Glomerular endothelial cell (primary cell): ENCODE measurements around the gene ACOT9. TPM values are rescaled to one million over a fixed set of nuclear protein-coding genes. Genes with fewer than 3 reads are reported as not detected.
A peak's percentile ranks its signal among the peaks of the same experiment; 100 is the strongest.
"Not testable (repeated sequence)": the region's sequence is repeated elsewhere in the genome, so short reads cannot be mapped to it uniquely, and the experiment has no call there.

Source experiments
- DNase-seq: peaks from one replicate; pipeline ENCODE4 v3.0.0-alpha.2; 2011; ENCODE audit warnings: low read depth, low spot score; ENCODE audit errors: extremely low read depth
- total RNA-seq: library from RNA; depleted of rRNA; stranded (reverse); fragments of >200 nt; gene quantifications from 2 replicates; pipeline ENCODE4 v1.2.3, GENCODE V29; 2015

ACOT9 gene, protein sequence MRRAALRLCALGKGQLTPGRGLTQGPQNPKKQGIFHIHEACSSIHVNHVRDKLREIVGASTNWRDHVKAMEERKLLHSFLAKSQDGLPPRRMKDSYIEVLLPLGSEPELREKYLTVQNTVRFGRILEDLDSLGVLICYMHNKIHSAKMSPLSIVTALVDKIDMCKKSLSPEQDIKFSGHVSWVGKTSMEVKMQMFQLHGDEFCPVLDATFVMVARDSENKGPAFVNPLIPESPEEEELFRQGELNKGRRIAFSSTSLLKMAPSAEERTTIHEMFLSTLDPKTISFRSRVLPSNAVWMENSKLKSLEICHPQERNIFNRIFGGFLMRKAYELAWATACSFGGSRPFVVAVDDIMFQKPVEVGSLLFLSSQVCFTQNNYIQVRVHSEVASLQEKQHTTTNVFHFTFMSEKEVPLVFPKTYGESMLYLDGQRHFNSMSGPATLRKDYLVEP
- 64.1 and 90.7 TPM in 2 replicates for total RNA-seq

DNA sequence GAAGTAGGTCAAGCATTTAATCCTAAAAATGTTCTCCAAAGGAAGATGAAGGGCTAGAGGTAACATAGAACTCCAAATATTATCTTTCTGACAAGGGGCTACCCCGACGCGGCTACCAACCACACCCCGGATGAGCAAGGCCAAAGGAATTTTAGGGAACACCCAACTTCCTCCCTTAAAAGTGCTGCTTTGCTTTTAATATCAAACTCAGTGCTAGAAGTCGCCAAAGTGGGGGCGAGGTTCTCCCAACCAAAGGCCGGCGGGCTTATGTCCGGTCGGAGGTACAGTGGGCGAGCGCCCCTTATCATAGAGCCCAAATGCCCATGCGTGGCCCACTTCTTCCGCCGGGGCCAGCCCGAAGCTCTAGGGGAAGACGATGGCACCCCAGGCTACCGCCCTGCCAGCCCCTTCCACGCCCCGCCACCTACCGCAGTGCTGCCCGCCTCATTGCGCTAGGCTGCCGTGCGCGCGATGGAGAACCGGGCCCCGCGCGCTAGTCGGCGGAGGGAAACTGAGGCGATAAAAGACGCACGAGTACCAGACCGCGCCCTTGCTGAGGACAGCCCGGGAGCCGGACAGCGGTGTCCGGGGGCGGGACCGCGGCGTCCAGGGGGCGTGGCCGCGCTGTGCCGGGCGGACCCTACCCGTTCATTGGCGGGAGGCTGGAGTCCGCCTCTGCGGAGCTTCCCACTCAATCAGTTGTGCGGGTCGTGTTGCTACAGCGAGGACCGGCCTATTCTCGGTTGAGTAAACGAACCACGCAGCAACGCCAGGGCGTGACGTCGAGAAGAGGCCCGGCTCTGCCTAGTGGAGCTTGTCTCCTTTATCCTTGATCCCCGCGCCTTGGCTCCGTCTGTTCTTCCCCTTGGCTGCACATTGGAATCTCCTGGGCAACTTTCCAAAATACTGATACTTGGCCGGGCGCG lies at the start of gene ACOT9:
TSS of gene ACOT9 (minus strand) at position 580 of the 926 bp plus-strand sequence. CDS start at position 448, 132 bp downstream.
- peak; percentile 54 for DNase-seq

DNA sequence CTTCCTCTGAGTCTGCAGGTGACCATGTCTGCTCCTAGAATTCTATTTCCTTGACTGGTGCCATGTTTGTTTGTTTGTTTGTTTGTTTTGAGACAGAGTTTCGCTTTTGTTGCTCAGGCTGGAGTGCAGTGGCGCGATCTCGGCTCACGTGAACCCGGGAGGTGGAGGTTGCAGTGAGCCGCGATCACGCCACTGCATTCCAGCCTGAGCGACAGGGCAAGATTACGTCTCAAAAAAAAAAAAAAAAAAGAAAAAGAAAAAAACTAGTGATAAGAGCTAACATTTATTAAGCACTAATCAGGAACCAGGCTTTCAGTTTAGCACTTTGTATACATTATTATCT lies 47.0 kb upstream of the ACOT9 start:
- no peak for DNase-seq

DNA sequence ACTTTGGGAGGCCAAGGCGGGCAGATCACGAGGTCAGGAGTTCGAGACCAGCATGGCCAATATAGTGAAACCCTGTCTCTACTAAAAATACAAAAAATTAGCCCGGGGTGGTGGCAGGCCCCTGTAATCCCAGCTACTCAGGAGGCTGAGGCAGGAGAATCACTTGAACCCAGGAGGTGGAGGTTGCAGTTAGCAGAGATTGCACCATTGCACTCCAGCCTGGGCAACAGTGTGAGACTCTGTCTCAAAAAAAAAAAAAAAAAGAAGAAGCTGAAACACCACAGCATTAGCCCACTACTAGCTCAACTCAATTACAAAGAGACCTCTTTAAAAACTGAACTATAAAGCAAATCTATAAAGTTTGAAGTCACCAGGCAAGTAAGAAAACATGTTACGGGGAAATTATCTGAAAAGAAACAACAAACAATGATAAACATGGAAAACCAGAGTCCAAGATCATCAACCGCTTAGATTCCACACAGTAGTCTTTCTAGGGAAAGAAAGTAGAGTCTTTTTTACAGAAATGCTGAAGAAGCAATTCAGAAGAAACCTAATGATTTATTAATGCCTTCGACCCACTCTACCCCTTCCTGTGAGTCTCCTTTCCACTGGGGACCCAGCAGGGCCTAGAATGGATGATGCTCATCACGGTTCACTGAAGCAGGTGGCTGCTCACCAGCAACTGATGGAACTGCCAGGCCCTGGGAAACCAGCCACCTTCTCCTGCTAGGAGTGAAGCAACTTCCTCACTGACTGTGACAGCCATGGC lies 46.5 kb upstream of the ACOT9 start:
- DNase-seq = no peak

DNA sequence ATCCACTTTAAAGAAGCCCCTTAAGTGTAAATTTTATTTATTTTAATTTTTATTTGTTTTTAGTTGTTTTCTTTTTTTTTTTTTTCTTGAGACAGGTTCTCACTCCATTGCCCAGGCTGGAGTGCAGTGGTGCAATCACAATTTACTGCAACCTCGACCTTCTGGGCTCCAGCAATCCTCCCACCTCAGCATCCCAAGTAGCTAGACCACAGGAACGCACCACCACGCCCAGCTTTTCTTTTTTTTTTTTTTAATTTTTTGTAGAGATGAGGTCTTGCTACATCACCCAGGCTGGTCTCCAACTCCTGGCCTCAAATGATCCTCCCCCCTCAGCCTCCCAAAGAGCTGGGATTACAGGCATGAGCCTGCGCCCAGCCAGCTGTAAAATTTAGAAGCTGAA lies 45.9 kb upstream of the ACOT9 start:
- DNase-seq = no peak

DNA sequence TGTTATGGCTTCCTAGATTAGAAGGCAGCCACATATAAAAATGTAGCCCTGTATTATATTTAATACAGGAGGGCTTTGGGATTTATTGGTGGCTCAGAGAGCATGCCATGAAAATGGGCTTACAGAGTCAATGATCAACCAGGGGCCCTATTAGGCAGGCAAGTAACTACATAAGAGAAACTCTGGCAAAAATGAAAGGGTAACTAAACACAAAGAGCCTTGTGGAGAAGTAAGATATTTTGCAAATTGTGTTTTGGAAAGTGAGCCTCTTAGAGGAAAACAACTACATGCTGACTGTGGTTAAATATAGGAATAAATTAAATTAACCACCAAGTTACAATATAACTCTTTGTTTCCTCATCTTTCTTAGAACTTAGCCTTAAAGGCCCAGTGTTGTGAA lies 45.4 kb upstream of the ACOT9 start:
- no peak for DNase-seq

DNA sequence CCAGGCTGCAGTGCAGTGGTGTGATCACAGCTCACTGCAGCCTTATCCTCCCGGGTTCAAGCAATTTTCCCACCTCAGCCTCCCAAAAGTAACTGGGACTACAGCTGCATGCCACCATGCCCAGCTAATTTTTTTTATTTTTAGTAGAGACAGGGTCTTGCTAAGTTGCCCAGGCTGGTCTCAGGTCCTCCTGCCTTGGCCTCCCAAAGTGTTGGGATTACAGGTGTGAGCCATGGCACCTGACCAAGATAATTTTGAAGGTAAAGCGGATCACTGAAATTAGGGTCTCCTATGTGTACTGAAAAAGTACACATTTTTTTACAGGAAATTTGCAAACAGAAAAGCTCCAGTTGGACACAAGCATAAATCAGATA lies 44.7 kb upstream of the ACOT9 start:
- DNase-seq = no peak

DNA sequence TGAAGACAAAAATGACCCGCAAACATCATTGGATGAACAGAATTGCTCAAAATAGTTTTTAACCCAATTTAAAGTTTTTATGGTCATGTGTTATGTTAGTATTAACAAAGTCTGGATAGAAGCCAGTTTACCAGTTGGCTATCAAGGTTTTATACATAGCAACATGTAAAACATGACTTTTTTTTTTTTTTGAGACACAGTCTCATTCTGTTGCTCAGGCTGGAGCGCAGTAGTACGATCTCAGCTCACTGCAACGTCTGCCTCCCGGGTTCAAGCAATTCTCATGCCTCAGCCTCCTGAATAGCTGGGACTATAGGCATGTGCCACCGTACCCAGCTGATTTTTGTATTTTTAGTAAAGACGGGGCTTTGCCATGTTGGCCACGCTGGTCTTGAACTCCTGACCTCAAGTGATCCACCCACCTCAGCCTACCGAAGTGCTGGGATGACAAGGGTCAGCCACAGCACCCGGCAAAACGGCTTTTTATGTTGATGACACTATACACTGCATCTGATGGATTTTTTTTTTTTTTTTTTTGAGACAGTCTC lies 43.3 kb upstream of the ACOT9 start:
- DNase-seq = no peak

DNA sequence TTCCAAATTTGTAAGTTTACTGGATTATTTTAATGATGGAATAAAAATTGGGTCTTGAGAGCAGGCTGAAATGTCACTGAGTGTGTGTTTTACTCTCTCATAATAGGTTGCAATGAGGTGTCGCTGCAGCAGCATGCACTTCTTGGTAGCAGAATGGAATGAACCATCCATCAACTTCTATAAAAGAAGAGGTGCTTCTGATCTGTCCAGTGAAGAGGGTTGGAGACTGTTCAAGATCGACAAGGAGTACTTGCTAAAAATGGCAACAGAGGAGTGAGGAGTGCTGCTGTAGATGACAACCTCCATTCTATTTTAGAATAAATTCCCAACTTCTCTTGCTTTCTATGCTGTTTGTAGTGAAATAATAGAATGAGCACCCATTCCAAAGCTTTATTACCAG lies 42.5 kb upstream of the ACOT9 start:
- DNase-seq = no peak

DNA sequence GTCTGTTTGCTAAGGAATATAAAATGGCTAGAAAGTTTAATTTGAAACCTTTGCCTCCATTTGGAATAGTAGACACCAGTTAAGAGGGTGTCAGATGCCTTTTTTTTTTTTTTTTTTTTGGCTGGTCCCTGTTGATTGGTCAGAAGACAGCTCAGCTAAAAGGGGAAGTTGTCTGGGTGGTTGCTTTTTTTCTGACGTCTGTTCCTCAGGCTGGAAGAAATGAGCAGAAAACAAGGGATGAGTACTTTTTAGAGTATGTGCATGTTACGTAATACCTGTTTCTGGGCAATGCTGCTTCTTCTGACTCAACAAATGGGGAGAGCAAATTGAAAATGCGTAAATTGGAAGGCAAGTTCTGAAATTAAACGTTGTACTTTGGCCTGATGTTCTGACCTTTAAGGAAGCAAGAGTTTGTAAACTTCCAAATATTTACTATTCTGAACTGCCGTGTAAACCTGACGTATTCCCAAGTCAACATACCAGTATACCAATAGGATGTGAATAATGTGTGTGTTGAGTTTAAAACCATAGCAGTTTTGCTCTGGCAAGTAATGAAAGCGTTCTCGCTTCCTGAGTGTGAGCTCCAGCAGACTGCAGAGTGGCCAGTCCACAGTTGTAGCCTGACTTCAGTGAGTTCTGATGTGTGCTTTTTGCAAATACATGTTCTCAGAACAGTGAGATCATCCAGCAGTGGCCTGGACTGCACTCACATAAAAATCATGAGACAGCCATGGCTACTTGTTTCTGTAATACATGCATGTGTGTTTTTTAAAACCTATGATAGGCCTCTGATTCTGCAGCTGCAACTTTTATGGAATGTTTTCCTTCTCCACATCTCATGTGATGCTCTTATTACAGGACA lies 41.6 kb upstream of the ACOT9 start:
- no peak for DNase-seq

DNA sequence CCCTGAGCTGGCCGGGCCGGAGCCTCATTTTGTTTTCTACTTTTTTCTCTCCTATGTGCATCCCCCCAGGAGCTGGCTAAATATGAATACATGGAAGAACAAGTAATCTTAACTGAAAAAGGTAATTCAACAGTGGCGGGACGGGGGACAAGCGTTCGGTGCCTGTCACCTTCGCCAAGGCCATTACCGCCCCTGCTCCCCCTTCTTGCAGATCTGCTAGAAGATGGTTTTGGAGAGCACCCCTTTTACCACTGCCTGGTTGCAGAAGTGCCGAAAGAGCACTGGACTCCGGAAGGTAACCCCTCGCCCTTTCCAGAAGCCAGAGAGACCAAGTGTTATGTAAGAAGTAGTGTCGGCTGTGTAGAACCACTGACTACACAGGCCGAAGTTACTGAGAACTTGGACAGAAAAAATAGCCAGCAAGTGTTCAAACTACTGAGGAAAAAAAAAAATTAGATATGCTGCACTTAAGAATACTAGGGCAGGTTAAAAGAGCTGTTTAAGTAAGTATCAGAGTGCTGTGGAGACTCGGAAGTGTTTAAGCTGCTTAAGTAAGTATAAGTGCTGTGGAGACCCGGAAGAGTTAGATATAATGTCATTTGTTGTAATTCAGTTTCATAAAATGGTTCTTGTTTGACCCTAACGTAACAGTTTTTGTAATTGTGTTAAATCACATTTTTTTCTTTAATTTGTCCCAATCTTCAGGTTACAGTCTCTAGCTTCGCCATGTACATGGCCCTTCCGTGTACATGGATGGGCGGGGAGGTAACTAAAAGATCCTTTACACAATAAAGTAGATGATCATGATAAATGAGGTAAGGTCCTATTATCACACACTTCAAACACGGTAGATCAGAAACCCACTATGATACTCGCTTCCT lies 40.8 kb upstream of the ACOT9 start:
- no peak for DNase-seq

DNA sequence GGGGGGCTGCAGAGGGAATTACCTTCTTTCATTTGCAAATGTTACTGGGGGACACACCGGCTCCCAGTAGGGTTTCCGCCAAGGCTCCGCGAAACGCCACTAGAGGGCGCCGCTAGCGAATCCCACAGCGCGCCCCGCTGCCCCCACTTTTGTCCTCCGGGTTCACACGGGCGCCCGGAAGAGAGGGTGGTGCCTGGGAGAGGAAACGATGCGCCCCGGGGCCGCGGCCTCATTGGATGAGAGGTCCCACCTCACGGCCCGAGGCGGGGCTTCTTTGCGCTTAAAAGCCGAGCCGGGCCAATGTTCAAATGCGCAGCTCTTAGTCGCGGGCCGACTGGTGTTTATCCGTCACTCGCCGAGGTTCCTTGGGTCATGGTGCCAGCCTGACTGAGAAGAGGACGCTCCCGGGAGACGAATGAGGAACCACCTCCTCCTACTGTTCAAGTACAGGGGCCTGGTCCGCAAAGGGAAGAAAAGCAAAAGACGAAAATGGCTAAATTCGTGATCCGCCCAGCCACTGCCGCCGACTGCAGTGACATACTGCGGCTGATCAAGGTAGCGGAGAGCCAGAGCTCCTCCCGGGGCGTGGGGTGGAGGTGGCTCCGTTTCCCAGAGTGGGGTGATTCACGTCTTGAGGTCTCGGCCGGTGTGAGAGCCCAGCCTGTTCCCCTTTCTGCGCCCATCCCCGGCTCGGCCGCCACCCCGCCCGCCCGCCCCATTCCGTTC lies 40.0 kb upstream of the ACOT9 start, which contains the start of gene SAT1:
TSS of gene SAT1 (plus strand) at position 311 of the 726 bp plus-strand sequence. CDS start at position 490, 179 bp downstream.
- no peak for DNase-seq

DNA sequence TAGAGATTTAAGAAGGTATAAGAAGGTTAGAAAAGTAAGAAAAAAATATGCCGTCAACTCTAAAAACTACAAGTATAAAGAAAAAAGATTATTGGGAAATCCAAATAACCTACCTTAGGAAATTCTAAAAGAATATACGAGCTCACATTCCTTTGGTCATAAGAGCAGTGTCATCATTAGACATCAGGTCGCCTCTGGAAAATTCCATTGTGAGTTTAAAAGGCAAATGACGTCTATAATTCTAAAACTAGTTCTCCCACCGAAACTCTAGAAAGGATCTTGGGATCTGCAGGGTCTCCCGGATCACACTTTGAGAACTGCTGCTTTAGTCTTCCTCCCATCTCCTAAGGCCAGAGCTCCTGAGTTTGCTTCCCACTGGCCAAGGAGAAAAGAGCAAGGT lies 39.4 kb upstream of the ACOT9 start:
- DNase-seq = no peak

DNA sequence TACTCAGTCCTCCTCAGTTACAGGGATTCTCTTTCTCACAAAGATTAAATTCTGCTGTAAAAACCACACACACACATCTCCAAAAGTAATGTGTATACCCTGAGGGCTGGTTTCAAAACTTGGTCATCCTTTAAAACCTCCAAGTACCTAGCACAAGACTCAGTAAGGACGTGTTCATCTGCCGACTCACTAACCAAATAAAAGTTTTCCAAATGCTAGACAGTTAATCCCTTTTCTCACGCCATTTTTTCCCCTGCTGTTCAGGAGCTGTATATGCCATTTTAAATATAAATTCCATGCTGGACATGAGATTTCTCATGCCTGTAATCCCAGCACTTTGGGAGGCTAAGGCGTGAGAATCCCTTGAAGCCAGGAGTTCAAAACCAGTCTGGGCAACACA lies 35.9 kb upstream of the ACOT9 start:
- DNase-seq = no peak

DNA sequence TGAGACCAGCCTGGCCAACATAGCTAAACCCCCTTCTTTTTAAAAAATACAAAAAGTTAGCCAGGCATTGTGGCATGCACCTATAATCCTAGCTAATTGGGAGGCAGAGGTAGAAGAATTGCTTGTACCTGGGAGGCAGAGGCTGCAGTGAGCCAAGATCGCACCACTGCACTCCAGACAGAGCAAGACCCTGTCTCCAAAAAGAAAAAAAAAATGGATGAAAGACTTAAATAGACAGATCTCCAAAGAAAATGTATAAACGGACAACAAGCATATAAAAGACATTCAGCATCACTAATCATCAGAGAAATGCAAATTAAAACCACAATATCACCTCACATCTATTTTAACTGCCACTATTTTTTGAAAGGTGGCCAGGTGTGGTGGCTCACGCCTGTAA lies 33.3 kb upstream of the ACOT9 start:
- no peak for DNase-seq

DNA sequence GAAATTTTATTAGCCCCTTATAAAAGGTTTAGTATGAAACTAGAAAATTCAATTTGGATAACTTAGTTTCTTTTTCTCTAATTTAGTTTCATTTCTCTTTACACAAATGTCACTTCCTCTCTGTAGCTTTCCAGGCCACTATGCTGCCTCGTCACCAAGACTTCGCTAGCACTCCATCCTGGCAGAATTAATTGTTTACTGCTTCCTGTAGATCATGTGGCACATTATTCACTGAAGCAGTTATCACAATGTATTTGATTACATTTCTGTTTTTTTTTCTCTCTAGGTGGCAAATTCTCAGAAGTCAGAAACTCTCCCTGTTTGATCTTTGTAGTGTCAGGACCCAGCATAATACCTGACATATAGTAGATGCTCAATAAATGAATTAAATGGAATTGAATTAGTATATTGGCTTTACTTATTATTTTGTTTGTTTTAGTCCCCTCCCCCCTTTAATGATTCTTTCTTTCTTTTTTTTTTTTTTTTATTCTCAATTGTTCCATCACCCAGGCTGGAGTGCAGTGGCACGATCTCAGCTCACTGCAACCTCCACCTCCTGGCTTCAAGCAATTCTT lies 30.6 kb upstream of the ACOT9 start:
- DNase-seq = no peak

DNA sequence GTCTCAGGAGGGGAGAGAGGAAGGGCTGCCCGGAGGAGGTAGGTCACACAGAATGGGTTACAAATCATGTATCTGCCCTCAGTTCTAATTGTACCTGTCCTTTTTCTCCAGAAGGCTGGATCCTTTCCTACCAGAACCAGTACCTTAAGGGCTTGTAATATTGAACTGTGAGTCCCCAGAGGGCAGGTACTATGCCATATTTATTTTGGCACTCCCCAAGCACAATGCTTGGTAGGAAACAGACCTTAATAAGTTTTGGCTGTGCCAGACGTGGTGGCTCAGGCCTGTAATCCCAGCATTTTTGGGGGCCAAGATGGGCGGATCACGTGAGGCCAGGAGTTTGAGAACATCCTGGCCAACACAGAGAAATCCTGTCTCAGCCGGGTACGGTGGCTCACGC lies 28.0 kb upstream of the ACOT9 start:
- not testable (repeated sequence) for DNase-seq

DNA sequence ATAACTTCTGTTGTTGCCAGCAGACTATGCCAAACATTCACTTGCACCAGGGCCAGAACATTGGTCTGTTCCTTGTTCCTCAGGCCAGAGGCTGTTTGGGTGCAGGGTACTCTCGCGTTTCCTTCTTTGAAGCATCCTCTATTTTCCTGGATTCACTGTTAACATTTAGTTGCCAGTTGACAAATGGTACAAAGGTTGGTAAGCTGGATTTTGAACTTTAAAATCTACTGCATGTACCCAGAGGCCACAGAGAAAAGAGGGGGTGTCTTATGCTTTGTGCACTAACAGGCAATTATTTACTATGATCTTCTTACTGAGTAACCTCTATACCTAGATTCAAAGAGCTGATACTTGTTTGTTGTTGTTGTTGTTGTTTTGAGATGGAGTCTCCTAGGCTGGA lies 27.1 kb upstream of the ACOT9 start:
- no peak for DNase-seq
